ENCODE data around the gene ADAMTS9.

ADAMTS9 gene

GRCh38 chr3:64483467-64483866 lies 204.3 kb downstream of the ADAMTS9 start:
- DNase-seq, result no peak

- no peak for DNase-seq
These were observed 212.8 kb downstream of the ADAMTS9 start for GRCh38 chr3:64475037-64475436.

- no peak for DNase-seq
These were observed 214.3 kb downstream of the ADAMTS9 start for GRCh38 chr3:64473466-64473865.

GRCh38 chr3:64470436-64470835 lies 217.4 kb downstream of the ADAMTS9 start:
- DNase-seq, result no peak

GRCh38 chr3:64467255-64467944 lies 220.4 kb downstream of the ADAMTS9 start:
- DNase-seq, result no peak
